ENCODE measurements around the gene DCHS1. TPM values are rescaled to one million over a fixed set of nuclear protein-coding genes. Genes with fewer than 3 reads are reported as not detected.

DCHS1 gene
- total RNA-seq, 1 donor from 2014 or later, result 28.0 TPM

DNA sequence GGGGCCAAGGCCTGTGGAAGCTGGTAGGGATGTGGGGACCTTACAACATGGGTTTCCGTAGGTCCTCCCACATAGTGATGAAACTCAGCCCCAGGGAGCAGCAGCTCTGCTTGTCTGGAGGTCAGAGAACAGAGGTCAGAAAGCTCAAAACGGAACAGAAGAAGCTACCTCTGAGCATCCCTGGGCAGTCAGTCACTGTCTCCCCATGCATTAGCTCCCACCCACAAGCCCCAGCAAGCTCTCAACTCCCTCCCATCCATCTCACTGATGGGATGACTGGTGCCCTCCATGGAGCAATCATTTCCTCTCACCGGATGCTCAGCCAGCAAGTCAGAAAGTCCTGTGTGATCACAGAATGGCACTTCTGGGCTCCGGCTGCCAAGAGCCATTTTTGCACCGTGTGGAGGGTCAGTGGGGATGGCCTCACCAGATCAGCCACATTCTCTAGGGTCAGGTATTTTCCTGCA lies 38.3 kb downstream of the DCHS1 start:
- Histone ChIP-seq H3K4me3 (peak overlapping the region; percentile 78), H3K27me3 (no peaks in the 10 kb centered on the region), H3K4me1 (peaks cover 19% of the 10 kb centered on the region), H3K27ac (no peak overlapping the region), H3K9me3 (no peaks in the 10 kb centered on the region), H3K36me3 (peaks cover 30% of the 10 kb centered on the region)
- TF ChIP-seq CTCF (IDR thresholded peaks at IDR 0.05), result no peak
- ATAC-seq, result no peak
- DNase-seq, result no peak
- intact Hi-C loops (cut with DNase I), result no loop called here

- Histone ChIP-seq H3K36me3 (peaks cover 30% of the 10 kb centered on the region), H3K4me1 (peaks cover 19% of the 10 kb centered on the region), H3K4me3 (no peak overlapping the region), H3K27me3 (no peaks in the 10 kb centered on the region), H3K27ac (no peak overlapping the region), H3K9me3 (no peaks in the 10 kb centered on the region)
- intact Hi-C loops (cut with DNase I), result no loop called here
- TF ChIP-seq CTCF (IDR thresholded peaks at IDR 0.05), result no peak
- DNase-seq, result no peak
- no peak for ATAC-seq
Measured at GRCh38 chr11:6616596-6617250, 38.9 kb downstream of the DCHS1 start.

DNA sequence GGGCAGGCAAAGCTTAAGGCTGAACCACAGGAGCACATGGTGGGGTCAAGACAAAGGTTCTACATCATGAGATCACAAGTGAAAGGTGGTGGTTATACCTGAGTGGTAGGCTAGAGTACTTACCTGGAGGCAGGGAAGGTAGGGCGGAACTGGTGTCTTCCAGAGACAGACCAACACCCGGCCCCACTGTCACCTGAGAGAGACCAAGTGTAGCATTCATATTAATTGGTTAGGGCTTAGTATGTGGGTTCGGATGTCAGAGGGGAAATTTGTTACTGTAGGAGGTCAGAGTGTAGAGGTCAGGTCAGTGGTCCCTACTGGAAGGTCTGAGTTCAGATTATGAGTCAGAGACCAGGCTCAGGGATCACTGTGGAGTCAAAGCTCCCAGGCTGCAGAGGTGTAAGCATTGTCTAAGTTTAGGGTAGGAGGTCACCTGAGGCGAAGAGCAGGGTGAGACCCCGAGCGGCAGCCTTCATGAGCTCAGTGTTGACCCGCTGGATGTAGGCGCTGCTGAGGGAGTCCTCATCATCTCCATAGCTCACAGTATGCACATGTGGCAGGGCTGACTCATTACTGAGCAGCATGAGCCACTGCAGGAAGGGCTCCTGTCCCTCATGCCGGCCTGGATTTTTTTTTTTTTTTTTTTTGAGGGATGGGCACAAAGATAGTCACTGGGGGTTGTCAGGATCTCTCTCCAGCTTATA lies 39.6 kb downstream of the DCHS1 start:
- ATAC-seq (no peak), DNase-seq (no peak)
- Histone ChIP-seq H3K27ac (no peak overlapping the region), H3K4me3 (no peak overlapping the region), H3K4me1 (peaks cover 19% of the 10 kb centered on the region), H3K27me3 (no peaks in the 10 kb centered on the region), H3K9me3 (no peaks in the 10 kb centered on the region), H3K36me3 (peaks cover 33% of the 10 kb centered on the region)
- TF ChIP-seq CTCF (IDR thresholded peaks at IDR 0.05), result no peak
- intact Hi-C loops (cut with DNase I), result no loop called here

DNA sequence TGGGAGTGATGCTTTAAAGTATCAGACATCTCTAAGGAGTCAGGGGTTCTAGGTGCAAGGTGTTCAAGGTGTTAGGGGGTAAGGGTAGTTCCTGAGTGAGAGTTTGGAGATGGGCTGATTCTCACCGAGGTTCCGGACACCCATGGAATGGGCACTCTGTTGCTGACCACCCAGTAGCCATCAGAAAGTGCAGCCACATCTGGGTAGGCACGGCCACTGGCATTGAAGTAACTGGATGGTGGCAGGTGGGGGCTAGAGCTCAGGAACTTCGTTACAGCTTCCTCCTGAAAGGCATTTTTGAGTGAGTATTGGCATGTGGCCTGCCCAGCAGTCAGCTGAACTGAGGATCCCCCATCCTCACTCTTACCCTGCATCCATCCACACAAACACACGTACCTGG lies 40.6 kb downstream of the DCHS1 start:
- peaks cover 23% of the 10 kb centered on the region for H3K4me1 ChIP-seq
- H3K27me3 ChIP-seq, result no peaks in the 10 kb centered on the region
- ATAC-seq (no peak), DNase-seq (no peak)
- H3K27ac ChIP-seq, result no peak overlapping the region
- H3K36me3 ChIP-seq, result peaks cover 43% of the 10 kb centered on the region
- H3K9me3 ChIP-seq, result no peaks in the 10 kb centered on the region
- intact Hi-C loops (cut with DNase I), result no loop called here
- H3K4me3 ChIP-seq, result no peak overlapping the region
- no peak for TF ChIP-seq CTCF (IDR thresholded peaks at IDR 0.05)

DNA sequence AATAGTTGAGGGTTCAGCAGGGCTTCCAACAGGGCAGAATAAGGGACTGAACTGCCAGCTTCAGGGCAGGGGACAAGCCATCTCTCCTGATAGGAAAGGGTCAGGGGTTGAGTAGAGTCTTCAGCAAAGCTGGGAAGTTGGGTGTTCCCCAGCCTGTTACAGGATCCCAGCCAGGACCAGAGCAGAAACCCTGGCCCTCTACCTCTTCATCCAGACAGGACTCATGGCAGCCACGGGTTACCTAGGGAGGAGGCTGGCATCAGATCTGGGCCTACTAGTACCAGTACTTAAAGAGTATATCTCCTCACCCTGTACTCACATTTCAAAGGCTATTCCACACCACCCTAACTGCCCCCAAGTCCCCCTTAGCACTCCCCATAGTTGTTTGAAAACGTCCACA lies 41.2 kb downstream of the DCHS1 start:
- Histone ChIP-seq H3K27me3 (no peaks in the 10 kb centered on the region), H3K27ac (no peak overlapping the region), H3K9me3 (no peaks in the 10 kb centered on the region), H3K4me3 (no peak overlapping the region), H3K4me1 (peaks cover 23% of the 10 kb centered on the region), H3K36me3 (peaks cover 49% of the 10 kb centered on the region)
- no peak for TF ChIP-seq CTCF (IDR thresholded peaks at IDR 0.05)
- DNase-seq (no peak), ATAC-seq (no peak)
- intact Hi-C loops (cut with DNase I), result no loop called here
